Ascending aorta (tissue), 2 donors: ENCODE data around the gene PPIP5K2. TPM values are rescaled to one million over a fixed set of nuclear protein-coding genes. Genes with fewer than 3 reads are reported as not detected.
"Not testable (repeated sequence)": the region's sequence is repeated elsewhere in the genome, so short reads cannot be mapped to it uniquely, and the experiment has no call there.

Experiments
- DNase-seq, 2 donors: peaks; one replicate each; pipeline ENCODE4 v3.0.0-alpha.2; 2019; ENCODE audit warnings: low spot score in 2 of 2
- H3K27ac ChIP-seq, 2 donors: fragments of 200-600 bp; sonication (generic); one replicate each; pipeline ENCODE4 v1.5.1; 2016 to 2017; ENCODE audit warnings: mild to moderate bottlenecking in 1 of 2
- H3K27me3 ChIP-seq: fragments of 200-600 bp; sonication (generic); one replicate; pipeline ENCODE4 v1.5.1; 2017
- H3K36me3 ChIP-seq, 2 donors: fragments of 200-600 bp; sonication (generic); one replicate each; pipeline ENCODE4 v1.5.1; 2016
- H3K4me1 ChIP-seq, 2 donors: fragments of 200-600 bp; sonication (generic); one replicate each; pipeline ENCODE4 v1.5.1; 2016 to 2017; ENCODE audit warnings: mild to moderate bottlenecking in 1 of 2
- H3K4me3 ChIP-seq, 2 donors: fragments of 200-600 bp; sonication (generic); one replicate each; pipeline ENCODE4 v1.5.1; 2016 to 2017; ENCODE audit warnings: mild to moderate bottlenecking in 1 of 2
- H3K9me3 ChIP-seq, 2 donors: fragments of 200-600 bp; sonication (generic); one replicate each; pipeline ENCODE4 v1.5.1; 2016
- intact Hi-C: fragments of 100-400 bp; cut with DNase I; formaldehyde crosslinking; loops from one replicate; pipeline ENCODE4 v1.15.1; 2023
- total RNA-seq: library from RNA; depleted of rRNA; stranded (reverse); fragments of >200 nt; gene quantifications from one replicate; pipeline ENCODE4 v1.1.0, GENCODE V29; 2016
- TF ChIP-seq, protein P1 (sequence below), 3 experiments: fragments of 200-600 bp in 2 of 3; fragments of 450-650 bp in 1 of 3; sonication (generic) in 2 of 3; IDR thresholded peaks; one replicate each; pipeline ENCODE4 v1.5.1; 2016 to 2019; ENCODE audit warnings: antibody characterized with exemption in 3 of 3, mild to moderate bottlenecking in 1 of 3, moderate library complexity in 1 of 3

PPIP5K2 gene
- total RNA-seq, 1 donor from 2014 or later: 33.2 TPM

GRCh38 chr5:103135461-103135860 is 15.4 kb downstream of the PPIP5K2 start:
- TF ChIP-seq, protein P1, sequence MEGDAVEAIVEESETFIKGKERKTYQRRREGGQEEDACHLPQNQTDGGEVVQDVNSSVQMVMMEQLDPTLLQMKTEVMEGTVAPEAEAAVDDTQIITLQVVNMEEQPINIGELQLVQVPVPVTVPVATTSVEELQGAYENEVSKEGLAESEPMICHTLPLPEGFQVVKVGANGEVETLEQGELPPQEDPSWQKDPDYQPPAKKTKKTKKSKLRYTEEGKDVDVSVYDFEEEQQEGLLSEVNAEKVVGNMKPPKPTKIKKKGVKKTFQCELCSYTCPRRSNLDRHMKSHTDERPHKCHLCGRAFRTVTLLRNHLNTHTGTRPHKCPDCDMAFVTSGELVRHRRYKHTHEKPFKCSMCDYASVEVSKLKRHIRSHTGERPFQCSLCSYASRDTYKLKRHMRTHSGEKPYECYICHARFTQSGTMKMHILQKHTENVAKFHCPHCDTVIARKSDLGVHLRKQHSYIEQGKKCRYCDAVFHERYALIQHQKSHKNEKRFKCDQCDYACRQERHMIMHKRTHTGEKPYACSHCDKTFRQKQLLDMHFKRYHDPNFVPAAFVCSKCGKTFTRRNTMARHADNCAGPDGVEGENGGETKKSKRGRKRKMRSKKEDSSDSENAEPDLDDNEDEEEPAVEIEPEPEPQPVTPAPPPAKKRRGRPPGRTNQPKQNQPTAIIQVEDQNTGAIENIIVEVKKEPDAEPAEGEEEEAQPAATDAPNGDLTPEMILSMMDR (IDR thresholded peaks at IDR 0.05): no peak
- Histone ChIP-seq H3K27ac (no peak overlapping the region), H3K27me3 (no peaks in the 10 kb centered on the region), H3K4me3 (no peak overlapping the region), H3K36me3 (peaks cover 11 to 18% of the 10 kb centered on the region in 2 donors), H3K4me1 (no peaks in the 10 kb centered on the region), H3K9me3 (no peaks in the 10 kb centered on the region)
- intact Hi-C loops: loop anchor here (5.0 kb wide), 1 partner anchor 553 kb away; no protein-coding TSS in a partner anchor
- DNase-seq: no peak

DNA sequence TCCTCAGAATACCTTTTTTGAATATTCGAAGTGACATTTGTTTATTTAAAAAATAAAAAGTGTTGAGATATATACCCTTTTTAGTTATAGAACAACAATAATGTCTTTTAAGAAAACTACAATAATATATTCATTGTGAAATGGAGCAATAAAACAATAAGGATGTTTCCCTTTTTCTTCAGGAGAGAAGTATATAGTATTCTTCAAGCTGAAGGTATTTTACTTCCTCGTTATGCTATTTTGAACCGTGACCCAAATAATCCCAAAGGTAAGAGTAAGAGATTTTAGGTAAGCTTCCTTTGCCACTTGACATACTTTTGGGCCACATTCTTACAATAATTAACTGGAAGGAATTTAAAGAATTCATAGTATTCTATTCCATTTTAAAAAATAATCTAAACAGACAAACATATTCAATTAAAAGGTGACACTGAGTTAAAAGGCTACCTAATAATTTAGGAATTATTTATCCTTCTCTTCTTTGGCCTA is 18.1 kb downstream of the PPIP5K2 start:
- DNase-seq: no peak
- no peaks in the 10 kb centered on the region for H3K4me1 ChIP-seq
- H3K27ac ChIP-seq: no peak overlapping the region
- peaks cover 22 to 29% of the 10 kb centered on the region in 2 donors for H3K36me3 ChIP-seq
- H3K9me3 ChIP-seq: no peaks in the 10 kb centered on the region
- TF ChIP-seq, protein P1 (IDR thresholded peaks at IDR 0.05): no peak
- intact Hi-C loops: loop anchor here (2.0 to 5.0 kb wide), 3 partner anchors 69 to 556 kb away; no protein-coding TSS in a partner anchor
- H3K27me3 ChIP-seq: no peaks in the 10 kb centered on the region
- no peak overlapping the region for H3K4me3 ChIP-seq

- Histone ChIP-seq H3K9me3 (no peaks in the 10 kb centered on the region), H3K27ac (no peak overlapping the region), H3K4me1 (no peaks in the 10 kb centered on the region), H3K4me3 (no peak overlapping the region), H3K27me3 (no peaks in the 10 kb centered on the region), H3K36me3 (peaks cover 22 to 29% of the 10 kb centered on the region in 2 donors)
- TF ChIP-seq, protein P1 (IDR thresholded peaks at IDR 0.05): peak; percentile 82 to 94 (median 85)
- peak in 1 of 2 donors; percentile 84 for DNase-seq
- intact Hi-C loops: loop anchor here (2.0 to 5.0 kb wide), 3 partner anchors 71 to 557 kb away; no protein-coding TSS in a partner anchor
These were observed 19.3 kb downstream of the PPIP5K2 start for GRCh38 chr5:103139264-103139865.

- H3K9me3 ChIP-seq, H3K27ac ChIP-seq, intact Hi-C loops, H3K4me1 ChIP-seq, H3K4me3 ChIP-seq, H3K27me3 ChIP-seq, DNase-seq: not testable (repeated sequence)
- peaks cover 22 to 29% of the 10 kb centered on the region in 2 donors for H3K36me3 ChIP-seq
These were observed 22.0 kb downstream of the PPIP5K2 start for GRCh38 chr5:103142132-103142531.

DNA sequence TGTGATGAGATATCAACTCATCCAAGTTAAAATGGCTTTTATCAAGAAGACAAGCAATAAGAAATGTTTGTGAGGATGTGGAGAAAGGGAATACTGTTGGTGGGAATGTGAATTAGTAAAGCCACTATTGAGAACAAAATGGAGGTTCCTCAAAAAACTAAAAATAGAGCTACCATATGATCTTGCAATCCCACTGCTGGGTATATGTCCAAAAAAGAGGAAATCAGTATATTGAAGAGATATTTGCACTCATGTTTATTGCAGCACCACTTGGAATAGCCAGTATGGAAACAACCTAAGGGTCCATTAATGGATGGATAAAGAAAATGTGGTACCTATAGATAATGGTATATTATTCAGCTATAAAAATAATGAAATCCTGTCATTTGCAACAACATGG is 25.1 kb downstream of the PPIP5K2 start:
- no peak overlapping the region for H3K27ac ChIP-seq
- H3K9me3 ChIP-seq: no peaks in the 10 kb centered on the region
- no peak for DNase-seq
- no peaks in the 10 kb centered on the region for H3K27me3 ChIP-seq
- TF ChIP-seq, protein P1 (IDR thresholded peaks at IDR 0.05): no peak
- peaks cover 12 to 24% of the 10 kb centered on the region in 2 donors for H3K36me3 ChIP-seq
- intact Hi-C loops: no loop called here
- no peaks in the 10 kb centered on the region for H3K4me1 ChIP-seq
- no peak overlapping the region for H3K4me3 ChIP-seq

DNA sequence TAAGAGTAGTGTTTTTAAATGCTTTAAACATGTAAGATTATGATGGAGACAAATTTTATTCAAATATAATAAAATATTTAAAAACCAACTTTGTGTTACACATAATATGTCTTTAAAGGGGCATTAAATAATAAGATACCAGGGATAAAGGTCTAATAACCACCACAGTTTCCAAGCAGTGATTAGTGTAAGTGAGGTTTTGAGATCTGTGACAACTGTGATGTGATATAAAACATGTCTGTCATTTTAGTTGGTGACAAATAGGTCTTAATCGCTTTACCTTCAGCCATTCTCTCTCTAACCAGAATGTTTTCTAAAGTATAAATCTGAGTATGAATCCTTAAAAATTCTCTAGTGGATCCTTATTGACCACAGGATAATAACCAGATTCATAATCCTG is 28.1 kb downstream of the PPIP5K2 start:
- intact Hi-C loops: no loop called here
- H3K9me3 ChIP-seq: no peaks in the 10 kb centered on the region
- H3K27ac ChIP-seq: no peak overlapping the region

More for the DNA sequence above, 28.1 kb downstream of the PPIP5K2 start:
- no peaks in the 10 kb centered on the region for H3K27me3 ChIP-seq
- peaks cover 12 to 20% of the 10 kb centered on the region in 2 donors for H3K36me3 ChIP-seq
- DNase-seq: no peak
- no peaks in the 10 kb centered on the region for H3K4me1 ChIP-seq
- TF ChIP-seq, protein P1 (IDR thresholded peaks at IDR 0.05): no peak
- H3K4me3 ChIP-seq: no peak overlapping the region
